Sigmoid colon (tissue), 7 donors: ENCODE measurements around the gene ASB2. TPM values are rescaled to one million over a fixed set of nuclear protein-coding genes. Genes with fewer than 3 reads are reported as not detected.

Experiments used
- DNase-seq: peaks from one replicate; pipeline ENCODE4 v3.0.0-alpha.2; 2019
- H3K27ac ChIP-seq, 4 donors: fragments of 200-600 bp; sonication (generic); one replicate each; pipeline ENCODE4 v1.5.1; 2016 to 2019; ENCODE audit warnings: mild to moderate bottlenecking in 1 of 4
- H3K27me3 ChIP-seq, 3 donors: fragments of 200-600 bp; sonication (generic); one replicate each; pipeline ENCODE4 v1.5.1; 2019; ENCODE audit warnings: mild to moderate bottlenecking in 1 of 3
- H3K36me3 ChIP-seq, 4 donors: fragments of 200-600 bp; sonication (generic); one replicate each; pipeline ENCODE4 v1.5.1; 2016 to 2019
- H3K4me1 ChIP-seq, 4 donors: fragments of 200-600 bp; sonication (generic); one replicate each; pipeline ENCODE4 v1.5.1; 2017 to 2019
- H3K4me3 ChIP-seq, 4 donors: fragments of 200-600 bp; sonication (generic); one replicate each; pipeline ENCODE4 v1.5.1; 2017 to 2019; ENCODE audit warnings: mild to moderate bottlenecking in 2 of 4, moderate library complexity in 1 of 4
- H3K9me3 ChIP-seq, 4 donors: fragments of 200-600 bp in 3 of 4; sonication (generic) in 3 of 4; one replicate each; pipeline versions ENCODE4 v1.5.1 to v1.6.1; 2013 to 2019
- EP300 ChIP-seq, 4 donors: sonication (generic); formaldehyde crosslinking; IDR thresholded peaks; one replicate each; pipeline ENCODE4 v1.6.1; 2017; ENCODE audit warnings: antibody characterized with exemption in 4 of 4
- POLR2A ChIP-seq, 2 donors: fragments of 450-650 bp; IDR thresholded peaks; one replicate each; pipeline ENCODE4 v1.6.1; 2016; ENCODE audit warnings: antibody characterized with exemption in 2 of 2, mild to moderate bottlenecking in 2 of 2, moderate library complexity in 2 of 2
- POLR2AphosphoS5 ChIP-seq, 4 donors: sonication (generic); formaldehyde crosslinking; IDR thresholded peaks; one replicate each; pipeline ENCODE4 v1.6.1; 2017; ENCODE audit warnings: antibody characterized with exemption in 4 of 4
- WGBS, 2 donors: extraction: QIAGEN DNeasy Blood & Tissue Kit; methylation state at CpG; one replicate each; pipeline ENCODE4 v1.1.7; 2013; 5-methylcytosine and 5-hydroxymethylcytosine counted together
- intact Hi-C: fragments of 100-400 bp; cut with DNase I; formaldehyde crosslinking; loops from one replicate; pipeline ENCODE4 v1.15.1; 2023
- polyA plus RNA-seq, 3 donors: library from polyadenylated mRNA; stranded (reverse); fragments of 200-250 nt; gene quantifications; one replicate each; pipeline ENCODE4 v1.2.3, GENCODE V29; 2013
- total RNA-seq, 4 donors: library from RNA; depleted of rRNA; stranded (reverse); fragments of >200 nt; gene quantifications; one replicate each; pipeline ENCODE4 v1.1.0, GENCODE V29; 2016
- TF ChIP-seq, protein P1 (sequence below), 4 experiments: fragments of 450-650 bp in 3 of 4; fragments of 200-600 bp in 1 of 4; IDR thresholded peaks; one replicate each; pipeline ENCODE4 v1.5.1; 2016 to 2019; ENCODE audit warnings: antibody characterized with exemption in 4 of 4, mild to moderate bottlenecking in 3 of 4, moderate library complexity in 2 of 4
- donor health status: healthy with polysubstance abuse.
- donor health status: Bipolar disorder and iron deficiency.
- donor health status: healthy.

ASB2 gene
- total and polyA plus RNA-seq, 7 donors, result 1.2 to 178 (median 117) TPM

DNA sequence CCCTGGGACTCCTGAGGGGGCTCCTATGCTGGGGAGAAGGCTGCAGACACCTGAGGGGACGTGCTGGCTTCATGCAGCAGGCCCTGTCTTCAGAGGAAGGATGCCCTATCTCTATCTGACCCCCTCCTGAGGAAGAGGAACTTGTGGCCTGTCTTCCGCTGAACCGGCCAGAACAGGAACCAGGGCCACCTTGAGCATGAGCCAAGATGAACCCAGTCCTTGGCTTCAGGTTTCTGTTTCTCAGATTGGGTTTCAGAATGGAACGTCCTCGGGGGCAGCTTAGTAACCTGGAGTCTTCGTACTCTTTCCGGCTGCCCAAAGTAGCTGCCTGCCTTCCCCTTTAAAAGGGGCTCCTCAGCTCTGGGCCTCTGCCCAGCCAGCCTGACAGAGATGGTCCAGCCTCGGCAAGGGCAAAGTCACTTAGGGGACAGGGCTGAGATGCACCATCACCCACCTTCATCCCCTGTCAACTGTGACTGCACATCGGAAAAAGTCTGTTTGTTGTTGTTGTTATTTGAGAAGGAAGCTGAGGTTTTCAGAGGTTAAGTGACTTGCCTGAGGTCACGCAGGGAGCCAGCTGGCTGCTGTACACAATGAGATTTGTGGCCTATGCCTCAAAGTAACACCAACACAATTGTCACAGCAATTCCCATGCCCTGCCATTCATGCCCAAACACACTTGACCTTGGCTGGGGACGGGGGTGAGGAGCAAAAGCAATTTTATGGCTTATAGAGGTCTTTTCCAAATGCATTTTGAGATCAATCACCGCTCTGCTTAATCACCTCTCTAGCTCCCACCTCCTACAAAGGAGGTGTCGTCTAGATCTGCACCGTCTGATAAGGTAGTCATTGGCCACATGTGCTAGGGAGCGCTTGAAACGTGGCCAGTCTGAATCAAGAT is 13.4 kb downstream of the ASB2 start:
- peaks cover 0 to 49% (median 12%) of the 10 kb centered on the region in 4 donors for H3K36me3 ChIP-seq
- no peak overlapping the region for H3K4me3 ChIP-seq
- H3K9me3 ChIP-seq, result no peaks in the 10 kb centered on the region
- intact Hi-C loops, result no loop called here
- TF ChIP-seq POLR2A (IDR thresholded peaks at IDR 0.05) (no peak), EP300 (IDR thresholded peaks at IDR 0.05) (no peak), POLR2AphosphoS5 (IDR thresholded peaks at IDR 0.05) (no peak)
- TF ChIP-seq, protein P1, sequence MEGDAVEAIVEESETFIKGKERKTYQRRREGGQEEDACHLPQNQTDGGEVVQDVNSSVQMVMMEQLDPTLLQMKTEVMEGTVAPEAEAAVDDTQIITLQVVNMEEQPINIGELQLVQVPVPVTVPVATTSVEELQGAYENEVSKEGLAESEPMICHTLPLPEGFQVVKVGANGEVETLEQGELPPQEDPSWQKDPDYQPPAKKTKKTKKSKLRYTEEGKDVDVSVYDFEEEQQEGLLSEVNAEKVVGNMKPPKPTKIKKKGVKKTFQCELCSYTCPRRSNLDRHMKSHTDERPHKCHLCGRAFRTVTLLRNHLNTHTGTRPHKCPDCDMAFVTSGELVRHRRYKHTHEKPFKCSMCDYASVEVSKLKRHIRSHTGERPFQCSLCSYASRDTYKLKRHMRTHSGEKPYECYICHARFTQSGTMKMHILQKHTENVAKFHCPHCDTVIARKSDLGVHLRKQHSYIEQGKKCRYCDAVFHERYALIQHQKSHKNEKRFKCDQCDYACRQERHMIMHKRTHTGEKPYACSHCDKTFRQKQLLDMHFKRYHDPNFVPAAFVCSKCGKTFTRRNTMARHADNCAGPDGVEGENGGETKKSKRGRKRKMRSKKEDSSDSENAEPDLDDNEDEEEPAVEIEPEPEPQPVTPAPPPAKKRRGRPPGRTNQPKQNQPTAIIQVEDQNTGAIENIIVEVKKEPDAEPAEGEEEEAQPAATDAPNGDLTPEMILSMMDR (IDR thresholded peaks at IDR 0.05), result no peak
- 50 to 67% methylated on average over 16 of the region's 16 CpGs for WGBS, 2 donors
- H3K27me3 ChIP-seq, result no peaks in the 10 kb centered on the region
- no peak for DNase-seq
- H3K27ac ChIP-seq, result peak overlapping the region; percentile 58 to 92 (median 86)
- peaks cover 0 to 92% (median 69%) of the 10 kb centered on the region in 4 donors for H3K4me1 ChIP-seq

DNA sequence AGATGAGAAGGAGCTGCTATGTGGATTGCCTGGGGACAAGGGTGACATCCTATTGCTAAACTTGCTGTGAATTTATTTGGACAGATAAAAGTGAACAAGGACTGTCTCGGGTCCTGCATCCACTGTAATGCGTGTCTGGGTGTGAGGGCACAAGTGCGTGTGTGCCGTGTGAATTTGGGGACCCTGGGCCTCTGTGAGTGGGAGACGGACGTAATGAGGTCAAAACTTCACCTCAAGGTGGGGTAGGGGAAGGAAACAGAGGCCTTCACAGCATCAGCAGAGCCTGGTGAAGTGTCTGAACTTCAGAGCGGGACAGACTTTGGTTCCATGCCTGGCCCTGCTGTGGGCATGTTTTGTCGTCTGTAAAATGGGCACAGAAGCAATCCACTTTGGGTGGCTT is 14.8 kb downstream of the ASB2 start:
- Histone ChIP-seq H3K27ac (peak overlapping the region; percentile 77 to 92 (median 84)), H3K36me3 (peaks cover 0 to 49% (median 12%) of the 10 kb centered on the region in 4 donors), H3K27me3 (no peaks in the 10 kb centered on the region), H3K4me3 (no peak overlapping the region), H3K4me1 (peaks cover 0 to 94% (median 69%) of the 10 kb centered on the region in 4 donors), H3K9me3 (no peaks in the 10 kb centered on the region)
- no peak for DNase-seq
- TF ChIP-seq EP300 (IDR thresholded peaks at IDR 0.05), result no peak
- TF ChIP-seq, protein P1 (IDR thresholded peaks at IDR 0.05), result no peak
- TF ChIP-seq POLR2A (IDR thresholded peaks at IDR 0.05), result no peak
- no peak for TF ChIP-seq POLR2AphosphoS5 (IDR thresholded peaks at IDR 0.05)
- 78 to 88% methylated on average over 8 of the region's 8 CpGs for WGBS, 2 donors
- intact Hi-C loops, result no loop called here

DNA sequence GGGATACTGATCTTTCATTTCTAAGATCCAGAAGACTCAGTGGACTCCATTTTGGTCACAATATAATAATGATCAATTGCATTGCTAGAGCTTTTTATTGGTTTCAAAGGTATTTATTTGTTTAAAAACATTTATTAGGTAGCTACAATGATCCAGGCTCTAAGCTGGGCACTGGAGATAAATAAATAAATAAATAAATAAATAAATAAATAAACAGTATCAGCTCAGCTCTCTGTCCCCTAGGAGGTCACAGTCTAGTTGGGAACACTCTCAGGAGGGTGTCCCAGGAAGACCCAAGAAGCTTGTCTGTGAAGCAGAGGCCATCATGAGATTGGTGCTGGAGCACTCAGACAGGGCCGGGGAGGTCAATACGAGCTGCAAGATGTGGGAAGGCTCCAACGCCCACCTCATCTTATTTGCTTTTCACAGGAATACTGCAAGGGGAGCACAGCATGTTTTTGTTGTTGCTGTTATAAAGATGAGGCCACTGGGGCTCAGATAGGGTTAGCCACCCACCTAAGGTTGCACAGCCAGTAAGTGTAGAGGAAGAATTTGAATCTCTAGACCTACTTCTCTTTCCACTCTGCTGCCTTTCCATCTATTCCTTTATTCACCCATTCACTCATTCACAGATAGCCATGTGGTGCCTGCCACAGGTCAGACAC is 15.5 kb downstream of the ASB2 start:
- peak overlapping the region; percentile 77 to 92 (median 80) for H3K27ac ChIP-seq
- DNase-seq, result no peak
- H3K36me3 ChIP-seq, result peaks cover 0 to 49% (median 12%) of the 10 kb centered on the region in 4 donors
- intact Hi-C loops, result no loop called here
- H3K4me3 ChIP-seq, result no peak overlapping the region
- TF ChIP-seq, protein P1 (IDR thresholded peaks at IDR 0.05), result no peak
- TF ChIP-seq POLR2AphosphoS5 (IDR thresholded peaks at IDR 0.05), result no peak
- TF ChIP-seq POLR2A (IDR thresholded peaks at IDR 0.05), result no peak
- no peak for TF ChIP-seq EP300 (IDR thresholded peaks at IDR 0.05)
- H3K9me3 ChIP-seq, result no peaks in the 10 kb centered on the region
- 77 to 84% methylated on average over 3 of the region's 3 CpGs for WGBS, 2 donors
- no peaks in the 10 kb centered on the region for H3K27me3 ChIP-seq
- H3K4me1 ChIP-seq, result peaks cover 0 to 94% (median 70%) of the 10 kb centered on the region in 4 donors

DNA sequence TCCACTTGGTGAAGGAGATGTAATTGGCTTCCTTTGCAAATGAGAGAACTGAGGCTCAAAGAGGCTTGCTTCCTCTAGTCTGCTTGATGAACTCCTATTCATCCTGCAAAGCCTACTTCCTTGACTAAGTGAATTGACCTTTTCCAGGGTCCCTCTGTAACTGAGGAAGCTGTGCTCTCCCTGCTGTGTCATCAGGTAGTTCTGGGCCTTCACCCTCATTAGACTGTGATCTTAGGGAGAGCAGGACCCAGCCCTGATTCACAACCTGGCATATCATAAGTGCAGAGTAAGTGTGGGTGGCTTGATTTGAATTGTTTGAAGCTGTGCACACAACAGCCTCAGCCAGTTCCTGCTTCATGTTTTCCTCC is 16.3 kb downstream of the ASB2 start:
- intact Hi-C loops, result no loop called here
- H3K27me3 ChIP-seq, result no peaks in the 10 kb centered on the region
- H3K9me3 ChIP-seq, result no peaks in the 10 kb centered on the region
- no peak for DNase-seq
- H3K4me3 ChIP-seq, result no peak overlapping the region
- TF ChIP-seq POLR2A (IDR thresholded peaks at IDR 0.05), result no peak
- no peak for TF ChIP-seq POLR2AphosphoS5 (IDR thresholded peaks at IDR 0.05)
- TF ChIP-seq, protein P1 (IDR thresholded peaks at IDR 0.05), result no peak
- TF ChIP-seq EP300 (IDR thresholded peaks at IDR 0.05), result no peak
- peak overlapping the region; percentile 77 to 92 (median 80) for H3K27ac ChIP-seq
- peaks cover 0 to 94% (median 67%) of the 10 kb centered on the region in 4 donors for H3K4me1 ChIP-seq
- peaks cover 0 to 56% (median 14%) of the 10 kb centered on the region in 4 donors for H3K36me3 ChIP-seq
